ENCODE results near the gene CREB5.
"Not testable (repeated sequence)": the region's sequence is repeated elsewhere in the genome, so short reads cannot be mapped to it uniquely, and the experiment has no call there.

The CREB5 gene

GRCh38 chr7:28811701-28812430, 399.5 kb downstream of the CREB5 start:
- no peak for DNase-seq (ENCODE audit: low read depth in 2 of 2)

DNA sequence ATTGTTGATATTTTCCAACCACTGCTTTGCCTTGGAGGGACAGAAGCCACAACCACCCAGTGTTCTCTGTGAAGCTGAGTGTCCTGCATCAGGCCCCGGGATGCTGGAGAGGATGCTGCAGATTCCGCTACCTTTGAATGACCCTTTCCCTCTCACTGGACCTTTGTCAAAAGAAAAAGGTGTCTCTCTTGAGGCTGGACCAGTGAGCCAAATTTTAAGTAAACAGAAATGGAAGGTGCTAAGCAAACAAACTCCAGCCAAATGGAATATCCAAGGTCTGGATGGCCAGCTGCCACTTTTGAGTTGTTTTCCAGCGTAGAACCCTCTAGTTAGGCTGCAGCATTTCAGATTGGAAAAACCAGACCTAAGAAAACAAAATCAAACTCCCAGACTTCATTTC, 400.3 kb downstream of the CREB5 start:
- no peak for DNase-seq (ENCODE audit: low read depth in 2 of 2)

DNA sequence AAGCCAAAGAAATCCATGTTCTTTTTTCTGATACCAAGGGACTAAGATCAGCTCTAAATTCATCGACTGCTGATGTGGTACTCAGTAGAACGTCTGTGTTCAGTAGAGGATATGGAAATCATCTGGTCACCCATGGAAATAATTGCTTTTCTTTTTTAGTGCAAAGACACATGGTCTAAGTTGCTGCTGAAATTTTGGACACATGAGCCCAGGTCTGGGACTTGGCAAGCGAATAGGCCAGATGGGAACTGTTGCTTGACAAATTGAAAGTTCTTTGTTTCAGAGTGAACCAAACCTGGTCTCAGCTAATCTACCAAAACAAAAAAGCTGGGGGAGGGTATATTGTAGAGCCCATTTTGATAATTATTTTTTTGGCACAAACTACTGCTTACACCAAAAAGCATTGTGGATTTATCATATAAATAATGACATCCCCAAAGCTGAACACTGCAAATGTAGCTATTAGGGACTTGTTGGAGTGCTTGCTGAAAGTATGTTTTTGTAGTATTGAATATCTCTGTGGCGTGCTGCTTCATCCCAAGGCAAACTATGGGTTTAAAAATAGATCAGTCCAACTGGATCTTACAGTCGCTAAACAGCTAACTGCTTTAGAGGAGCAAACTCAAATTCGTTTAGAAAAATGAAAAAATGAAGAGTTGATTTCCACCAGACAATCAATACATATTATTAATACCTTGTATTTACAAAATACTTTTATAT, 401.1 kb downstream of the CREB5 start:
- DNase-seq (ENCODE audit: low read depth in 2 of 2), result no peak

DNA sequence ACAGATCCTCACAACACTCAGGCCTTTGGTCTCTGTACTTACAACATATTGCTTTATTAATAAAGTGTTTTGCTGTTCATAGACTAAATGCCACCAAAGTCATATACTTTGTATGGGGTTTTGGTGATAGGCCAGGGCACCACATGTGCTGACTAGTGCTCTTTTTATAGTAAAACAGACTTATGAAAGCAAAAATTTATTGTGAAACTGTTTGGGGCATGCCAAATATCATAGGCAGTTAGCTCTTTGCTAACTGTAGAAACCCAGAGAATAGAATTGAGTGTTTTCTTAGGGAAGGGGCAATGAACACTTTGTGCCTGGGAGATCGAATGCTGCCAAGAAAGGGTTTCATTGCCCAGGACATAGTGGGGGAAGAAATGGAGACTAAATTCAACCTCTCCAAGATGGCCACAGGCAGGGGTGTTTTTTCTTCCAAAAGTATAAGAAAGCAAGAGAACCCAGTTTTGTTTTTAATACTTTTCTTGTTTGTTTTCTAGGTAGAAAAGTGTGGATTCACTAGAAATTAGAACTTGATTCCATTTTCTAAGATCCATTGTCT, 403.1 kb downstream of the CREB5 start:
- DNase-seq (ENCODE audit: low read depth in 2 of 2), result no peak

GRCh38 chr7:28815928-28816373, 403.6 kb downstream of the CREB5 start:
- DNase-seq (ENCODE audit: low read depth in 2 of 2), result no peak

- DNase-seq (ENCODE audit: low read depth in 2 of 2), result no peak
Measured at GRCh38 chr7:28818996-28819395, 406.7 kb downstream of the CREB5 start.

GRCh38 chr7:28823582-28823981, 411.3 kb downstream of the CREB5 start:
- no peak for DNase-seq (ENCODE audit: low read depth in 2 of 2)

DNA sequence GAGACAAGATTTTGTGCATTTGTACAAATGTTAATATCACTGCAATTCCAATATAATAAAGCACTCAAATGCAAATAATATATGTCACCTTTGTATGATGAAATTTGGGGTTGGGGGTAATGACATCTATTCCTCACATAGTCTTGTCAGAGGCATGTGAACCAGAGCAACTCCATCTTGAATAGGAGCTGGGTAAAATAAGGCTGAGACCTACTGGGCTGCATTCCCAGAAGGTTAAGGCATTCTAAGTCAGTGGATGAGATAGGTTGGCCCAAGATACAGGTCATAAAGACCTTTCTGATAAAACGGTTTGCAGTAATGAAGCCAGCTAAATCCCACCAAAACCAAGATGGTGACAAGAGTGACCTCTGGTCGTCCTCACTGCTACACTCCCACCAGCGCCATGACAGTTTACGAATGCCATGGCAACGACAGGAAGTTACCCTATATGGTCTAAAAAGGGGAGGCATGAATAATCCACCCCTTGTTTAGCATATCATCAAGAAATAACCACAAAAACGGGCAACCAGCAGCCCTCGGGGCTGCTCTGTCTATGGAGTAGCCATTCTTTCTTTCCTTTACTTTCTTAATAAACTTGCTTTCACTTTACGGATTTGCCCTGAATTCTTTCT, 413.6 kb downstream of the CREB5 start:
- not testable (repeated sequence) for DNase-seq (ENCODE audit: low read depth in 2 of 2)

DNA sequence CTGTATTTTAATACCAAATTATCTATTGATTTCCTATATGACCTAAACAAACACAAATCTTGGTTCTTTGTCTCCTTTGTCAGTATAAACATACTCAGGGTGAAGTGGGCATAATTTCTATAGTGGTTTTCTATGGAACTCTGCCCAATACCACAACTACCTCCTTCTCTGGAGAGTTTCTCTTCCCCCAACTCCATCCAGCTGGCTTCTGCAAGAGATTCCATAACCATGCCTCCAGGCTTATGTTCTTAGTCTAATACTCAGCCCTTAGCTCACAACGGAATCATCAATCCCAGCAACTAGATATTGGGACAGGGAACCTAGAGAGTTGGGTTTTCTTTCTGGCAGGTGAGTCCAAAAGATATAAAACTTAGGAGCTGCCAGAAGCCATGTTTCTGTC, 418.5 kb downstream of the CREB5 start:
- DNase-seq (ENCODE audit: low read depth in 2 of 2), result no peak

DNA sequence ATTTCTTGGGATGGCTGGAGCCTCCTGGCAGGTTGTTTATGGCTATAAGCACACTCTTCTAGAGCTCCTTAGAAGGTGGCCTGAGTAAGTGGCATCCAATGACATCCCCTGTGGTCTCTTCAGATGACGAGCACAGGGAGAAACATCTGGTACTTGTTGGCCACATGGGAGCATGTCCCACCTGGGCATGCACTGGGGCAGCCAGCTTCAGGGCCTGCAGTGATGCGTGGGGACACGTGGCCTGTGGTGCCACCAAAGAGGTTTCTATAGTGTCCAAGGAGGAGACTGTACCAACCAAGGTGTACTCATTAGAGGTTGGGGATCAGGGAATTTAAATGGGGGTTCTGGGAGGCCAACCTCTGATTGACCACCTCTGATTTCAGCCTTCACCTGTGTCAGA, 420.4 kb downstream of the CREB5 start:
- DNase-seq (ENCODE audit: low read depth in 2 of 2), result no peak

GRCh38 chr7:28835800-28836199, 423.5 kb downstream of the CREB5 start:
- no peak for DNase-seq (ENCODE audit: low read depth in 2 of 2)

- DNase-seq (ENCODE audit: low read depth in 2 of 2), result no peak
Measured at GRCh38 chr7:28836716-28837115, 424.4 kb downstream of the CREB5 start.

- DNase-seq (ENCODE audit: low read depth in 2 of 2), result no peak
Measured at GRCh38 chr7:28837216-28837615, 424.9 kb downstream of the CREB5 start.

DNA sequence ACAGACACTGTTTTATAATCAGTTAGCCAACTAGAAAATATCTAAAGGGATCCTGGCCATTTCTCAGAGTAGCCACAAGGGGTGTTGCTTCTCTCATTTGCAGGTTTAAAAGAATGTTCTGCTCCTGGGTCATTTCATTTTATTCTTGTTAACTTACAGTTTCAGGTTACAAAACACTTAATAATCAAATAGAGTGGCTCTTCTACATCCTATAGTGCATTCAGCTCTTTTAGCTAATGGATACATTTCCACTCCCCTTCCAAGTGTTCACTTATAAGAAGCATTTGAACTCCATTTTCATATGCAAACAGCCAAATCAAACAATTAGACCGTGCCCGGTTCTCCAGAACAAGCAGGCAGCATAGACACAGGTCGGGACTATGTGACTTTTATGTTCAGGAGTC, 428.3 kb downstream of the CREB5 start:
- DNase-seq (ENCODE audit: low read depth in 2 of 2), result no peak

- no peak for DNase-seq (ENCODE audit: low read depth in 2 of 2)
Measured at GRCh38 chr7:28841766-28842165, 429.4 kb downstream of the CREB5 start.

- no peak for DNase-seq (ENCODE audit: low read depth in 2 of 2)
Measured at GRCh38 chr7:28842769-28843295, 430.5 kb downstream of the CREB5 start.

GRCh38 chr7:28845106-28845505, 432.8 kb downstream of the CREB5 start:
- no peak for DNase-seq (ENCODE audit: low read depth in 2 of 2)

DNA sequence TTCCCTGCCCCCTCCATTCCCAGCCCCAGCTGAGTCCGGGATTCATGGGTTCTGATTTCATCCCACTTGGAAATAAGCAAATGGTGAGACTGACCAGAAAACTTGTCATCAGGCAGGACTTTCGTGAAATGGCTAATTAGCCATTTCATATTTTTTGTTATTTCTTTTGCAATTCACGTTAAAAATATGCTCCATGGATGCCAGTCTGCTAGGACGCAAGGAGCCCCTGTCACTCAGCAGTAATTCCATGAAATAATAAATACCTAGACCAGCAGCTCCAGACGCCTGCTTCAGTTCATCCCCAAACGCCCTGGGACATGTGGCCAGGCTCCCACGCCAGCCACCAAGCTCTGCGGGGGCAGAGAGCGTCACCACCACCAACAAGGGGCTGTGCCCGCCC, 434.9 kb downstream of the CREB5 start:
- no peak for DNase-seq (ENCODE audit: low read depth in 2 of 2)

DNA sequence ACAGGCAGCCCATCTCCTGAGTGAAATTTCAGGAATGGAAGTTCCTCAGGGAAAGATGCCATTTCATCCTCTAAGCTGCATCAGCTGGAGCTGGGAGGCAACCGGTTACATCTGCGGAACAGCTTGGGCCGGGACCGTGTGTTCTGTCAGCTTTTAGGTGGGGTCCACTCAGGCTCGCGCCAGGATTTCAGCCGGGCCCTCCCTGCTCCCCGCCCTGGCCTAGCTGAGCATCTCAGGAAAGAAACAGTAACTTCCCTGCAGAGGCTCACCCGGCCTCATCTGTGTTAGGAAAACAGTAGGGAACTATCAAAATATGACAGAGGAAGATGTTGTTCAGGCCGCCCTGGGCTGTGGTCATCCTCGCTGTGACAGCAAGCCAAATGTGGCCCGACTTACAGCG, 435.4 kb downstream of the CREB5 start:
- no peak for DNase-seq (ENCODE audit: low read depth in 2 of 2)

- no peak for DNase-seq (ENCODE audit: low read depth in 2 of 2)
Measured at GRCh38 chr7:28848906-28849305, 436.6 kb downstream of the CREB5 start.

DNA sequence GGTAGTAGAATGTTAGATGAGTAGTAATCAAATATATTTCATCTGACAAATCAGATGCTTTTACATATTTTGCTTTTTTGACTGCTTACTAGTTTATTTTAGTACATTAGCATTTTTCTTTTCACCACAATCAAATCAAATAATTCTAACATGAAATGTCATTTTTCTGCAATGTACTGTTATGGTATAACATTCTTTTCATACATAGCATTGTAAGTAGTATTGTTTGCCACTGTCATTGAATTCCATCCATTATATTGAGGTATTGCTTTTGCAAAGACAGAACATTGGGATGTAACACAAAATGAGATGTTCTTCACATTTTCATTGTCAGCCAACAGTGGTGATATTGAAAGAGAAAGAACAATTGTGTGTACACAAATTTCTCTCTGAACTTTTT, 438.4 kb downstream of the CREB5 start:
- DNase-seq (ENCODE audit: low read depth in 2 of 2), result no peak

GRCh38 chr7:28853150-28853549, 440.8 kb downstream of the CREB5 start:
- DNase-seq (ENCODE audit: low read depth in 2 of 2), result no peak

Measured in stimulated activated CD8-positive, alpha-beta memory T cell treated with anti-CD3 and anti-CD28 coated beads, Interleukin-7, amount 100 ng/mL, for 1 hour (primary cell).